ENCODE measurements around the gene GRIA1. TPM values are rescaled to one million over a fixed set of nuclear protein-coding genes. Genes with fewer than 3 reads are reported as not detected.
"Not testable (repeated sequence)": the region's sequence is repeated elsewhere in the genome, so short reads cannot be mapped to it uniquely, and the experiment has no call there.

GRIA1 gene
- total RNA-seq, 2 donors from 2014 or later = 2.7 TPM; not detected in 1

- no peak for DNase-seq (ENCODE audit: low spot score)
- Histone ChIP-seq H3K4me3 (no peak overlapping the region), H3K4me1 (replicated peaks) (no peaks in the 10 kb centered on the region), H3K27ac (no peak overlapping the region), H3K9me3 (no peaks in the 10 kb centered on the region), H3K36me3 (no peaks in the 10 kb centered on the region), H3K27me3 (replicated peaks; ENCODE audit: insufficient read depth) (no peaks in the 10 kb centered on the region)
- intact Hi-C loops (cut with DNase I) = no loop called here
- 60% methylated on average over 2 of the region's 2 CpGs for WGBS
- TF ChIP-seq POLR2AphosphoS5 (IDR thresholded peaks at IDR 0.05) (no peak), CTCF (IDR thresholded peaks at IDR 0.05) (no peak), POLR2A (IDR thresholded peaks at IDR 0.05) (no peak)
Measured at GRCh38 chr5:153831973-153832372, 341.5 kb downstream of the GRIA1 start.

GRCh38 chr5:153835891-153836515 lies 345.5 kb downstream of the GRIA1 start:
- 74% methylated on average over 4 of the region's 4 CpGs for WGBS

GRCh38 chr5:153849303-153850113 lies 359.0 kb downstream of the GRIA1 start:
- intact Hi-C loops (cut with DNase I); H3K9me3 ChIP-seq; H3K27ac ChIP-seq; DNase-seq (ENCODE audit: low spot score); H3K4me1 ChIP-seq (replicated peaks); H3K4me3 ChIP-seq; H3K27me3 ChIP-seq (replicated peaks; ENCODE audit: insufficient read depth); H3K36me3 ChIP-seq: not testable (repeated sequence)
- 83% methylated on average over 6 of the region's 6 CpGs for WGBS

More at GRCh38 chr5:153835891-153836515, 345.5 kb downstream of the GRIA1 start:
- H3K4me3 ChIP-seq = no peak overlapping the region
- H3K27ac ChIP-seq = no peak overlapping the region
- no peak for TF ChIP-seq POLR2AphosphoS5 (IDR thresholded peaks at IDR 0.05)
- TF ChIP-seq CTCF (IDR thresholded peaks at IDR 0.05) = no peak
- no peak for TF ChIP-seq POLR2A (IDR thresholded peaks at IDR 0.05)
- no peaks in the 10 kb centered on the region for H3K4me1 ChIP-seq (replicated peaks)
- DNase-seq (ENCODE audit: low spot score) = no peak
- no peaks in the 10 kb centered on the region for H3K27me3 ChIP-seq (replicated peaks; ENCODE audit: insufficient read depth)
- no peaks in the 10 kb centered on the region for H3K9me3 ChIP-seq
- intact Hi-C loops (cut with DNase I) = no loop called here
- no peaks in the 10 kb centered on the region for H3K36me3 ChIP-seq

GRCh38 chr5:153860195-153860886 lies 369.9 kb downstream of the GRIA1 start:
- Histone ChIP-seq H3K9me3 (no peaks in the 10 kb centered on the region), H3K4me3 (no peak overlapping the region), H3K4me1 (replicated peaks) (no peaks in the 10 kb centered on the region), H3K36me3 (no peaks in the 10 kb centered on the region), H3K27me3 (replicated peaks; ENCODE audit: insufficient read depth) (no peaks in the 10 kb centered on the region), H3K27ac (no peak overlapping the region)
- TF ChIP-seq POLR2AphosphoS5 (IDR thresholded peaks at IDR 0.05) (no peak), CTCF (IDR thresholded peaks at IDR 0.05) (no peak), POLR2A (IDR thresholded peaks at IDR 0.05) (no peak)
- DNase-seq (ENCODE audit: low spot score) = no peak
- WGBS = 54% methylated on average over 4 of the region's 4 CpGs
- intact Hi-C loops (cut with DNase I) = no loop called here

- WGBS = 62% methylated on average over 5 of the region's 5 CpGs
- intact Hi-C loops (cut with DNase I) = not testable (repeated sequence)
Measured at GRCh38 chr5:153862906-153863305, 372.4 kb downstream of the GRIA1 start.

More at GRCh38 chr5:153862906-153863305, 372.4 kb downstream of the GRIA1 start:
- H3K27ac ChIP-seq; H3K36me3 ChIP-seq; H3K9me3 ChIP-seq; H3K27me3 ChIP-seq (replicated peaks; ENCODE audit: insufficient read depth); H3K4me3 ChIP-seq; DNase-seq (ENCODE audit: low spot score); H3K4me1 ChIP-seq (replicated peaks): not testable (repeated sequence)

Small RNAs within 50 kb of the gene (small RNA-seq; reads per million reads assigned to genes)
- 0 reads per million in 2 donors for gene RN7SL177P
